Subcutaneous abdominal adipose tissue (tissue), 5 donors: ENCODE data around the gene DTL.

Experiments used
- H3K27ac ChIP-seq: one replicate; pipeline ENCODE4 v1.7.0; 2013; ENCODE audit warnings: low read depth, mild to moderate bottlenecking, inconsistent platforms, low read length, moderate library complexity
- H3K27me3 ChIP-seq, 5 donors: one replicate each; pipeline ENCODE4 v1.7.0; 2013; ENCODE audit warnings: low read length in 5 of 5, inconsistent platforms in 1 of 5; ENCODE audit not compliant: control insufficient read depth in 5 of 5, insufficient read depth in 4 of 5
- H3K36me3 ChIP-seq, 5 donors: one replicate each; pipeline ENCODE4 v1.7.0; 2013; ENCODE audit warnings: low read length in 5 of 5; ENCODE audit not compliant: control insufficient read depth in 5 of 5, insufficient read depth in 5 of 5
- H3K4me1 ChIP-seq, 5 donors: one replicate each; pipeline ENCODE4 v1.7.0; 2013; ENCODE audit warnings: low read length in 5 of 5, mild to moderate bottlenecking in 3 of 5, moderate library complexity in 1 of 5; ENCODE audit not compliant: control insufficient read depth in 5 of 5, insufficient read depth in 5 of 5
- H3K4me3 ChIP-seq, 5 donors: one replicate each; pipeline ENCODE4 v1.7.0; 2013; ENCODE audit warnings: low read length in 5 of 5, low read depth in 1 of 5
- H3K9ac ChIP-seq, 5 donors: one replicate each; pipeline ENCODE4 v1.7.0; 2013; ENCODE audit warnings: low read length in 5 of 5, mild to moderate bottlenecking in 4 of 5, moderate library complexity in 3 of 5
- H3K9me3 ChIP-seq, 5 donors: one replicate each; pipeline ENCODE4 v1.7.0; 2013; ENCODE audit warnings: low read length in 5 of 5; ENCODE audit not compliant: control insufficient read depth in 5 of 5
- donor health status: healthy.
- donor health status: healthy.
- donor health status: healthy.
- donor health status: healthy.
- donor health status: healthy.

DTL gene

GRCh38 chr1:212082765-212083406 lies 47.3 kb downstream of the DTL start:
- no peaks in the 10 kb centered on the region for H3K27me3 ChIP-seq
- H3K27ac ChIP-seq, result no peak overlapping the region
- H3K36me3 ChIP-seq, result no peaks in the 10 kb centered on the region
- H3K9me3 ChIP-seq, result no peaks in the 10 kb centered on the region
- H3K4me1 ChIP-seq, result peaks cover 0 to 8% (median 0%) of the 10 kb centered on the region in 5 donors
- no peak overlapping the region for H3K9ac ChIP-seq
- H3K4me3 ChIP-seq, result no peak overlapping the region

DNA sequence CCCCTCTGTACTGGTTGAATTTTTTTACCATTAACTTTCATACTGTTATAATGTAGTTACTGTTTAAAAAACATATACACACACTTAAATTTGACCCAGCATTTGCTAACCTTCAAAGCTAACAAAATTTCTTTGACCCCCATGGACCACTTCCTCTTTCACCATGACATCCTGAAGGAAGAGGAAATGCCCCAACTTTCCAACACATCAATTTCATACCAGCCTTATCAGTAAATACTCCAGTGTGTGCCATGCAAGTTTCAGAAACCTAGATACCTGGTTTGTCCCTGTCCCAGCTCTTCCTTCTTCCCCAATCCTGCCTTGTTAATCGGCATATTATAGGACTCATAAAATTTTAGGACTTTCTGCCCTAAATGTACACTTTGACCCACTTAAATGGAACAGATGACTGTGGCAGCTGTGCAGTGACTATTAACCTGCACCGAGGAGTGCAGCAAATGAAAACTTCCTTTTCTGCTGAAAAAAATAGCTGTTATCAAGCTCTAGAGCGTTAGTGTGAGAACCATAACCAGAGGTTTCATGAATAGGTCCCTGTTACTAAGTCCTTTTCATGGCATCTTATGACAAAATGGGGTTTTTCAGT lies 54.1 kb downstream of the DTL start:
- Histone ChIP-seq H3K9me3 (no peaks in the 10 kb centered on the region), H3K36me3 (no peaks in the 10 kb centered on the region), H3K27me3 (no peaks in the 10 kb centered on the region), H3K4me3 (no peak overlapping the region), H3K9ac (no peak overlapping the region), H3K27ac (no peak overlapping the region), H3K4me1 (peaks cover 3 to 22% (median 17%) of the 10 kb centered on the region in 5 donors)

GRCh38 chr1:212091438-212092121 lies 56.0 kb downstream of the DTL start:
- no peaks in the 10 kb centered on the region for H3K9me3 ChIP-seq
- no peak overlapping the region for H3K9ac ChIP-seq
- no peak overlapping the region for H3K4me3 ChIP-seq
- H3K27ac ChIP-seq, result no peak overlapping the region
- H3K36me3 ChIP-seq, result no peaks in the 10 kb centered on the region
- peaks cover 3 to 22% (median 17%) of the 10 kb centered on the region in 5 donors for H3K4me1 ChIP-seq
- no peaks in the 10 kb centered on the region for H3K27me3 ChIP-seq

GRCh38 chr1:212097360-212097759 lies 61.8 kb downstream of the DTL start:
- H3K9ac ChIP-seq, result no peak overlapping the region
- no peak overlapping the region for H3K27ac ChIP-seq
- peaks cover 0 to 9% (median 8%) of the 10 kb centered on the region in 5 donors for H3K4me1 ChIP-seq
- H3K4me3 ChIP-seq, result no peak overlapping the region
- no peaks in the 10 kb centered on the region for H3K27me3 ChIP-seq
- peaks cover 0 to 4% (median 0%) of the 10 kb centered on the region in 5 donors for H3K9me3 ChIP-seq
- no peaks in the 10 kb centered on the region for H3K36me3 ChIP-seq

DNA sequence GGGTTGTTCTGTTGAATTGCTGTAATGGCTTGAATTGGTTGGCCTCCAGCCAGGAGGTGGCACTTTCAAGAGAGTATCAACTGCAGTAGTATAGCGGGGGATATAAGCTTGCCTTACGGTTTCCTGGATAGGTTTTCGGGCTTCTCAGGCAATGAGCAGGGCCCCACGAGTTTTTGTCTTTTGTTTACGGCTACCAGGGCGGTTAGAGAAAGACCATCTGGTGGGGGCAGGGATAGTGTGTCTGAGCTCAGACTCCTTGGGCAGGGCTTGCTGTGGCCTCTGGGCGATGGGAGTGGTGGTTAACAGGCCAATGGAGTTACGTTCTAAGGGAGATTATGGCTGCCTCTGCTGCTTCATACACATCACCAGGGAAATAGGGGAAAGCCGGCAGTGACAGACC lies 62.8 kb downstream of the DTL start:
- Histone ChIP-seq H3K36me3 (no peaks in the 10 kb centered on the region), H3K27me3 (no peaks in the 10 kb centered on the region)

DNA sequence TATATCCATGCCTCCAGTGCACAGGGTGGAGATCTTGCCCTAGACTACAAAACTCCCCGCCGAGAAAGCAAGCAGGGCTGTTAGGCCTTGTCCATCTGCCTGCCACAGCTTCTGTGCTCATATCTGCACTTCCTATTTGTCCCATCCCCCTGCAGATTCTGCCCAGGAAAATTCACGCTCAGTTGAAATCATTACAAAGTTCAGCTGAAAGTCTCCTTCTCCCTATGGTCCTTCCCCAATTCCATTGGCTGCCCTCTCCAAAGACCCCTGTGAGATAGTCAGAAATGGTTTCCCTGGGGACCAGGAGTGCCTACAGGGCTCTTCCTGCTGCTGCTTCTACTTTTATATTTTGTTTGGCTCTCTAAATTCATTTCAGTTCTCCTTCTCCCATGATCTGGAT lies 63.2 kb downstream of the DTL start:
- no peak overlapping the region for H3K27ac ChIP-seq
- H3K36me3 ChIP-seq, result no peaks in the 10 kb centered on the region
- H3K9me3 ChIP-seq, result peaks cover 0 to 4% (median 0%) of the 10 kb centered on the region in 5 donors
- H3K4me3 ChIP-seq, result no peak overlapping the region
- no peaks in the 10 kb centered on the region for H3K27me3 ChIP-seq
- H3K4me1 ChIP-seq, result peaks cover 0 to 9% (median 8%) of the 10 kb centered on the region in 5 donors
- no peak overlapping the region for H3K9ac ChIP-seq

More for the DNA sequence above, 62.8 kb downstream of the DTL start:
- Histone ChIP-seq H3K4me3 (no peak overlapping the region), H3K4me1 (peaks cover 0 to 9% (median 8%) of the 10 kb centered on the region in 5 donors), H3K27ac (no peak overlapping the region), H3K9ac (no peak overlapping the region), H3K9me3 (peaks cover 0 to 4% (median 0%) of the 10 kb centered on the region in 5 donors)

DNA sequence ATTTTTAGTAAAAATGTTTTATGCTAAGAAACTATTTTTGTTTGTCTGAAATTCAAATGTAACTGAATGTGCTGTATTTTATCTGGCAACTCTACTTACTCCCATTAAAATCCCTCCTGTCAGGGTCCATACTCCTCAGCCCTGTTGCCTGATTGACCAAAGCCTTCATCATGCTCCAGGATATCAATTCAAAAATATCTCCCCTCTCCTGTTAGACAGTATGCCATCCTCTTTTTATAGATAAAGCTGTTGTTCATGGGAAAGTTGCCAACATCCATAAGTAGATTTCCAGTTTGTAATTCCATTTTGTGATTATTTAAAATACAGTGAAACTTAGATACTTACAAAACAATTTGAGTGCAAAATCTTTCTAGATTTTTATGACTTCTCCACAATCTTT lies 65.7 kb downstream of the DTL start:
- Histone ChIP-seq H3K9me3 (peaks cover 0 to 4% (median 0%) of the 10 kb centered on the region in 5 donors), H3K27me3 (no peaks in the 10 kb centered on the region), H3K4me3 (no peak overlapping the region), H3K9ac (no peak overlapping the region), H3K4me1 (peaks cover 0 to 31% (median 18%) of the 10 kb centered on the region in 5 donors), H3K36me3 (no peaks in the 10 kb centered on the region), H3K27ac (no peak overlapping the region)

DNA sequence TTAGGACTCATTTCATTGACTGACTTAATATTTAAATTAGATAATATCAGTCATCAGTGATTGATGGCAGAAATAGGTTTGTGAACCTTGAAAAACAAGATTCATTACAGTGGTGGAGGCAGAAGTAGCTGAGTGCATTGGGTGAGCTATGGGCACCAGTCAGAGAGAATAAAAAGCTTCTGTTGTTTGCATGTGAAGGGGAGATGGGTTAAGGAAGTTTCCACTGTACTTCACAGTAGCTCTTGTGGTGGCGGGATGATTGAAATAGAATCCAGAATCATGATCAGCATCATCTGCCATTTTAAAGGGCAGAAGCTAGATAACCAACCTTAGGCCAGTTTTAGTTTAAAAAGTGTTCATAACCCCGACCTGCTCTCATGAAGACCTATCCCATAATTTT lies 66.2 kb downstream of the DTL start:
- no peak overlapping the region for H3K27ac ChIP-seq
- no peaks in the 10 kb centered on the region for H3K27me3 ChIP-seq

DNA sequence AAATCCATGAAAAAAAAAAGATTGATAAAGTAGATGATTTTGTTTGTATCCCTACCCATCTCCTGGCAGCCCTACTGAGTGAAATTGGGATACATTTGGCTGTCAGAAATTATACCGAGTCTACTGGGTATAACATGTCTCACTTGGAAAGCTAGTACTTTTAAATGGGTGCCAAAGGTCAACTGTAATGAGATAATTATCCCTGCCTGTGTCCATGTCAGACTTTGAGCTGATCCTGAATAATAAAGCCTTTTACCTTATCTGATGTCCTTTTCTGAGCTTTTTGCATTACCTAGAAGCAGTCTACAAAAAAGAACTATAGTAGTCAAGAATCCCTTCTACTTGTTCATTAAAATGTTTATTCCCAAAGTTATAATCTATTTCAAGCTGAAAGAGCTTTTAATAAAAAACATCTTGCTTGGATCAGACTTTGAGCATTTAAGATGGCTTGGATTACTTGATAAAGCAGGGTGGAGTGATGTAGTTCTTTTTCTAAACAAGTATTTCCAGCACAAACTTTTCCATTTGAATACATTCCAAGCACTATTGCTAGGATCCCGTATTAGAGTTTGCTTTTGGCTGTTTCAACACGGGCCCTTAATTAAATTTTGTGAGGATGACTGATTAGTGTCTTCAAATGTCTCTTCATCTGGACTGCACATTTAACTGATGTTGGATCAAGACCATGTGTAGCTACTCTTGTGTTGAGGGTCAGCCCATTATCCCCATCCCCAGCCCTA lies 69.2 kb downstream of the DTL start:
- H3K9me3 ChIP-seq, result no peaks in the 10 kb centered on the region
- H3K27ac ChIP-seq, result no peak overlapping the region
- H3K4me1 ChIP-seq, result peaks cover 0 to 33% (median 15%) of the 10 kb centered on the region in 5 donors
- no peak overlapping the region for H3K4me3 ChIP-seq
- H3K9ac ChIP-seq, result no peak overlapping the region
- H3K27me3 ChIP-seq, result no peaks in the 10 kb centered on the region
- no peaks in the 10 kb centered on the region for H3K36me3 ChIP-seq

More for the DNA sequence above, 66.2 kb downstream of the DTL start:
- Histone ChIP-seq H3K4me1 (peaks cover 0 to 35% (median 19%) of the 10 kb centered on the region in 5 donors), H3K9me3 (peaks cover 0 to 4% (median 0%) of the 10 kb centered on the region in 5 donors), H3K36me3 (no peaks in the 10 kb centered on the region), H3K9ac (no peak overlapping the region), H3K4me3 (no peak overlapping the region)
